Measurements from ENCODE around the gene GRWD1.

- no peak for TF ChIP-seq CTCF (IDR thresholded peaks at IDR 0.05)
- TF ChIP-seq EZH2 (IDR thresholded peaks at IDR 0.05): no peak
Measured at GRCh38 chr19:48492925-48493717, 47.3 kb downstream of the GRWD1 start.
